Globus pallidus (tissue), 1 donor: Measurements from ENCODE around the gene SLAMF7.

ENCODE experiments used
- DNase-seq: peaks from one replicate; pipeline ENCODE4 v3.0.0-alpha.2; 2015; ENCODE audit warnings: low spot score

The SLAMF7 gene

GRCh38 chr1:160800645-160801408, 61.8 kb downstream of the SLAMF7 start:
- DNase-seq, result no peak

- no peak for DNase-seq
Measured at GRCh38 chr1:160801836-160802580, 63.0 kb downstream of the SLAMF7 start.
